ENCODE results near the gene SFT2D1. TPM values are rescaled to one million over a fixed set of nuclear protein-coding genes. Genes with fewer than 3 reads are reported as not detected.

SFT2D1 gene
- total RNA-seq, 4 donors from 2014 or later = 21.4 to 32.2 (median 26.1) TPM

DNA sequence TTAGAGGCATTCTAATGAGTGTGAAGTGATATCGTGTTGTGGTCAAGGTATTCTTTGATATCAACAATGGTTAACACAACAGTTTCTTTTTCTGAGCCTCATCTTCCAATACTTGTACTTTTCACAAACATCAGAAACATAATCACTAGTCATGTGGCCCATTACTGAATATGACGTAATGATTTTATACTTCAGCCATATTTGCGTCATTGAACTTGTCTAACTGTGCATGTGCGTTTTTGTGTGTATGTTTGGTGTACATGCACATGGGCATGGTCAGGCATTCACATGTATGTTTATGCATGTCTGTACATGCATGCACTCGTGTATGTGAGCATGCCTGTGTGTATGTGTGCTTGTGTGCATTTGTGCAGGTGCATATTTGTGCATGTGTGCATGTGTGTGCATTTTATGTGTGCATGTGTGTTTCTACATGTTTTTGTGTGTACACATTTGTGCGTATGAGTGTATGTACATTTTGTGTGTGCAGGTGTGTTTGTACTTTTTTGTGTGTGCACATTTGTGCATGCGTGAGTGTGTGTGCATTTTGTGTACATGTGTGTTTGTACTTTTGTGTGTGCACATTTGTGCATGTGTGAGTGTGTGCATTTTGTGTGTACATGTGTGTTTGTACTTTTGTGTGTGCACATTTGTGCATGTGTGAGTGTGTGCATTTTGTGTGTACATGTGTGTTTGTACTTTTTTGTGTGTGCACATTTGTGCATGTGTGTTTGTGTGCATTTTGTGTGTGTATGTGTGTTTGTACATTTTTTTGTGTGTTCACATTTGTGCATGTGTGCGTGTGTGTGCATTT lies 63.6 kb downstream of the SFT2D1 start:
- Histone ChIP-seq H3K9me3 (no peaks in the 10 kb centered on the region), H3K4me3 (no peak overlapping the region), H3K27ac (no peak overlapping the region), H3K36me3 (no peaks in the 10 kb centered on the region), H3K4me1 (peaks cover 0 to 19% (median 0%) of the 10 kb centered on the region in 3 donors), H3K27me3 (peaks cover 34% of the 10 kb centered on the region)
- TF ChIP-seq POLR2AphosphoS5 (IDR thresholded peaks at IDR 0.05) (no peak), EP300 (IDR thresholded peaks at IDR 0.05) (no peak), POLR2A (IDR thresholded peaks at IDR 0.05) (no peak)
- TF ChIP-seq, protein P1, sequence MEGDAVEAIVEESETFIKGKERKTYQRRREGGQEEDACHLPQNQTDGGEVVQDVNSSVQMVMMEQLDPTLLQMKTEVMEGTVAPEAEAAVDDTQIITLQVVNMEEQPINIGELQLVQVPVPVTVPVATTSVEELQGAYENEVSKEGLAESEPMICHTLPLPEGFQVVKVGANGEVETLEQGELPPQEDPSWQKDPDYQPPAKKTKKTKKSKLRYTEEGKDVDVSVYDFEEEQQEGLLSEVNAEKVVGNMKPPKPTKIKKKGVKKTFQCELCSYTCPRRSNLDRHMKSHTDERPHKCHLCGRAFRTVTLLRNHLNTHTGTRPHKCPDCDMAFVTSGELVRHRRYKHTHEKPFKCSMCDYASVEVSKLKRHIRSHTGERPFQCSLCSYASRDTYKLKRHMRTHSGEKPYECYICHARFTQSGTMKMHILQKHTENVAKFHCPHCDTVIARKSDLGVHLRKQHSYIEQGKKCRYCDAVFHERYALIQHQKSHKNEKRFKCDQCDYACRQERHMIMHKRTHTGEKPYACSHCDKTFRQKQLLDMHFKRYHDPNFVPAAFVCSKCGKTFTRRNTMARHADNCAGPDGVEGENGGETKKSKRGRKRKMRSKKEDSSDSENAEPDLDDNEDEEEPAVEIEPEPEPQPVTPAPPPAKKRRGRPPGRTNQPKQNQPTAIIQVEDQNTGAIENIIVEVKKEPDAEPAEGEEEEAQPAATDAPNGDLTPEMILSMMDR (IDR thresholded peaks at IDR 0.05) = no peak
- no peak for ATAC-seq
- 80 to 85% methylated on average over 8 of the region's 8 CpGs for WGBS, 2 donors (ENCODE audit: low coverage in 1 of 2)

- Histone ChIP-seq H3K9me3 (no peaks in the 10 kb centered on the region), H3K36me3 (no peaks in the 10 kb centered on the region), H3K27ac (no peak overlapping the region), H3K27me3 (peaks cover 28% of the 10 kb centered on the region), H3K4me3 (no peak overlapping the region), H3K4me1 (peaks cover 0 to 19% (median 0%) of the 10 kb centered on the region in 3 donors)
- 81 to 92% methylated on average over 11 of the region's 11 CpGs for WGBS, 2 donors (ENCODE audit: low coverage in 1 of 2)
- TF ChIP-seq POLR2A (IDR thresholded peaks at IDR 0.05) = no peak
- TF ChIP-seq, protein P1 (IDR thresholded peaks at IDR 0.05) = no peak
- TF ChIP-seq POLR2AphosphoS5 (IDR thresholded peaks at IDR 0.05) = no peak
- TF ChIP-seq EP300 (IDR thresholded peaks at IDR 0.05) = no peak
- no peak for ATAC-seq
Observed at GRCh38 chr6:166277892-166278578, 64.3 kb downstream of the SFT2D1 start.

- no peak for ATAC-seq
- Histone ChIP-seq H3K4me3 (no peak overlapping the region), H3K4me1 (peaks cover 0 to 19% (median 0%) of the 10 kb centered on the region in 3 donors), H3K27ac (no peak overlapping the region), H3K9me3 (no peaks in the 10 kb centered on the region), H3K36me3 (no peaks in the 10 kb centered on the region), H3K27me3 (peaks cover 26% of the 10 kb centered on the region)
- 25 to 37% methylated on average over 10 to 11 of the region's 11 CpGs for WGBS, 2 donors (ENCODE audit: low coverage in 1 of 2)
- TF ChIP-seq, protein P1 (IDR thresholded peaks at IDR 0.05) = no peak
- TF ChIP-seq EP300 (IDR thresholded peaks at IDR 0.05) (no peak), POLR2AphosphoS5 (IDR thresholded peaks at IDR 0.05) (no peak), POLR2A (IDR thresholded peaks at IDR 0.05) (no peak)
Observed at GRCh38 chr6:166277018-166277417, 65.3 kb downstream of the SFT2D1 start.

DNA sequence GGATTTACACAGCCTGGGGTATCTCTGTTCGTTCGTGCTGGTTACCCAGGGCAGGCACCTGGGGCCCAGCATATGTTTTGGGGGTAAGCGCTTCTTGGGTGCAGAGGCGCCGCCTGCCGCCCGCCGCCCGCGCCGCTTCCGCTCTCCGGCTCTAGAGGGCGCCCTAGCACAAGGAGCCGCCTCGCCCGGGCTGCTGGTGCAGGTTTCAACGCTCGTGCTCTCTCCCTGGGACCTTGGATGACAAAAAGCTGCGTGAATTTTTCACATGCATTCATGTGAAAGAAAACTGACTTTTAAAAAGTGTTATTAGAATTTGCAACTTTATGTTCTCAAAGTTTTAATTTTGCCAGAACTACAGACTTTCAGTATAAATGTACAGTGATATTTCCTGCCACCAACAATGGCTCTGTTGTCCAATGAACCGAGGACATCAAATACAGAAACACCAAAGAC lies 66.6 kb downstream of the SFT2D1 start:
- Histone ChIP-seq H3K4me3 (no peak overlapping the region), H3K36me3 (no peaks in the 10 kb centered on the region), H3K9me3 (no peaks in the 10 kb centered on the region), H3K27ac (no peak overlapping the region), H3K4me1 (peaks cover 0 to 19% (median 0%) of the 10 kb centered on the region in 3 donors), H3K27me3 (peaks cover 33% of the 10 kb centered on the region)
- WGBS, 2 donors (ENCODE audit: low coverage in 1 of 2) = 3 to 21% methylated on average over 2 to 8 of the region's 21 CpGs
- ATAC-seq = peak; percentile 71
- no peak for TF ChIP-seq EP300 (IDR thresholded peaks at IDR 0.05)
- TF ChIP-seq, protein P1 (IDR thresholded peaks at IDR 0.05) = peak; percentile 83 to 100 (median 92)
